Endothelial cell of hepatic sinusoid (primary cell): ENCODE data around the gene RAMACL.
"Not testable (repeated sequence)": the region's sequence is repeated elsewhere in the genome, so short reads cannot be mapped to it uniquely, and the experiment has no call there.

Source experiments
- in situ Hi-C: cut with HindIII; loops from 2 replicates; pipeline ENCODE4 v1.10.0; 2017; ENCODE audit warnings: low sequenced_read_pairs

Gene RAMACL

DNA sequence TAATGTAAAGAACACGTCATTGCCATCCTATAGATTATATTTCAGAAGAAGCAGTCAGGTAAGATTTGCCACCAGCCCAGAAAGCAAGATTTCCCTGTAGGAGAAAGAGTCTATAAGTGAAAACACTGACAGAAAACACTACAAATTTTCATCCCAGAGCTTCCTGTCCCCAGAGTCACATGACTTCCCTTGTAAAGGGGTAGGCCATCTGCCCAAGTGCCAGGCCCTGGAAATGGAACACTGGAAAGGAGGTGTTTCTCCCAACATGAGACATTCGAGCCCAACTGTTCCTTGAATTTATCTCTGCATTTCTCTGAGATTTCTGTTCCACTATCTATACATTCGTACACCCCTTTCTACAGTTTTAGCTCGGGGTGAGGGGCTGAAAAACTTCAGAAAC lies 46.9 kb downstream of the RAMACL start:
- in situ Hi-C loops: no loop called here

- in situ Hi-C loops: not testable (repeated sequence)
Observed at GRCh38 chr6:166539011-166539385, 47.5 kb downstream of the RAMACL start.

- in situ Hi-C loops: no loop called here
Observed at GRCh38 chr6:166538297-166539010, 48.0 kb downstream of the RAMACL start.

DNA sequence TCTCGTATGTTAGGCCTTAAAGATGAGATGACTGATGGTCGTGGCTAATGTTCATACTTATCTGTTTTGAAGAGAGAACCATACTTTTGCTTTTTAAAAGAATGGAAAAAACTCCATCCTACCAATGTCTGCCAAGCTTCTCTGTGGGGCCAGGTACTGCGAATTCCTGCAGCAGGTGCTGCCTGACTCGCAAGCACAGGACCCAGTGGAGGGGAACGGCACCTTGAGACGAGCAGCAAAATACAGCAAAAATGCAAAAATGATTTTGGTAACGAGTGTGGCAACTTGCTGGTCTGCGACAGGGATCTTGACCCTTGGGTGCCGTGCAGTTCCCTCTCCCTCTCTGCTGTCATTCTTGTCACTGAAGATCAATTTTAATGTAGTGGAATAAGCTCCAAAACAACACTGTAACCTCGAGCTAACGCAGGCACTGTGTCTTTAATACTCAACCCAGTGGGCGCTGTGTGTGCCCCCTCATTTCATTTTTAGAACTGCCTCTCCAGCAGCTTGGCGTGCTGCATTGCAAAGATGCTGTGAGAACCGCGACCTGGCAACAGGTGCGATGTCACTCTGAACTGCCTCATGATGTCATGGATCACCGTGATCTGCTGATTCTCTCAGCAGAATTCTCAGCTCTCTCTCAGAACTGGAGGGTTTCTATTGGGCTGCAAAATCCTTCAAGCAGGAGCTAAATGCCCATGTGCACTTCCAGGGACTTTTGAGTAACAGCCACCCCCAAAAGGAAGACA lies 51.6 kb downstream of the RAMACL start:
- in situ Hi-C loops: no loop called here

DNA sequence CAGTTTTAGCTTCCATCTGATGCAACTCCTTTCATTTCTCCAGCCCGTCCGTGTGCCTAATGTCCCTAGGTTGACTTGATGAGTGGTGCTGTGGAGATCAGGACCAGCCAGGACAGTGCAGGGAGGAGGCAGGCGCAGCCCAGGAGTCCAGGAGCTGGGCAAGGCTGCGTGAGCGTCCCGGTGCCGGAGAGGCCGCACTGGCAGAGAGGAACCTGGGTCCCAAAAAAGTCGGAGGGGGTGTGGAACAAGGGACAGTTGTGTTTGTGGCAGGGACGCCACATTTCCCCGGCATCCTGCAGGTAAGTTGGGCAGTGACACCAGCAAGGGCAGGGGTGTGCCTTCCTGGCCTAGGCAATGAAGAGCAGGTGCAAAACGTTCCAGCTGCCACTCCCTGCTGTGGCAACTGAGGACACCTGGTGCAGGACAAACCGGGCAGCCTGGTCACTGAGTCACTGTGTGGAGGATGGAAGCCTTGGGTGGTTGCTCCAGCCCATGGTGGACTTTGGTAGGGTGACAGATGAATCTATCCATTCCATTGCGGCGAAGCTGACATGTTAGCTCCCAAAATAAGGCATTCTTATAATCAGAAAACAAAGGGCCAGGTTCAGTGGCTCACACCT lies 53.2 kb downstream of the RAMACL start:
- in situ Hi-C loops: no loop called here
